ENCODE results near the gene TANK.

Gene TANK

GRCh38 chr2:161232571-161232970 is 72.3 kb downstream of the TANK start:
- no peak for DNase-seq (ENCODE audit: low spot score)

GRCh38 chr2:161233858-161234431 is 73.7 kb downstream of the TANK start:
- no peak for DNase-seq (ENCODE audit: low spot score)

GRCh38 chr2:161234627-161235026 is 74.4 kb downstream of the TANK start:
- DNase-seq (ENCODE audit: low spot score): no peak

- DNase-seq (ENCODE audit: low spot score): no peak
Observed at GRCh38 chr2:161237392-161238264, 77.4 kb downstream of the TANK start.

GRCh38 chr2:161238265-161238559 is 78.0 kb downstream of the TANK start:
- DNase-seq (ENCODE audit: low spot score): no peak

DNA sequence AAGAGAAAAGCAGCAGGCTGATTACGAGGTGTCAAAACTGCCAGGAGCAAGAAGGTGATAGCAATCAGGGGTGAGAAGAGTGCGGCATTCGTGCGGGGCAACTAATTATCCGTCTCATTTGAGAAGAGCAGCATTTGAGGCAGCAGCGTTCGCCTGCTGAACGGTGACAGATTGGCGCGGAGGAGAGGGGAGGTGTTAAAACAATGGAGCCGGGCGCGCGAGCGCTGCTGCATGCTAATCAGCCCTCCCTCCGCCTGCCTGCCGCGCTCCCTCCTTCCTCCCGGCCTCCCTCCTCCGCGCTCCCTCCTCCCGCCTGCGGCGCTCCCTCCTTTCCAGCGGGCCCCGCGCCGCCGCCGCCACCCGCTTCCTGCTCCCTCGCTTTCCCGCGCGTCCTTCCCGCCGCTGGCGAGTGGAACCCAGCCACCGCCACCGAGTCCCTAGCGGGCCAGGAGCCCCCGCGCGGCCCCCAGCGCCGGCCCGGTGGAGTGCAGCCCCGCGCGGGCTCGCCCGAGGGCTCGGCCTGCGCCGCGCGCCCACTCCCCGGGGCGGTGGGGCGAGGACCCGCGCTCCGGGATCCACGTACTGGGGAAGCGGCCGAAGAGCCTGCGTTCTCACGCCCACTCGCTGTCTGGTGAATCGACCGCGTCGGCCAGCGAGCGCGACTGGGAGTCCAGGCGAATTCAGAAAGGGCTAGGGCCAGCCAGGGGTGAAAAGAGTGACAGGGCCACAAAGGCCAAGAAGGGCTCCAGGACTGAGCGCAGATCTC is 78.5 kb downstream of the TANK start:
- DNase-seq (ENCODE audit: low spot score): no peak

DNA sequence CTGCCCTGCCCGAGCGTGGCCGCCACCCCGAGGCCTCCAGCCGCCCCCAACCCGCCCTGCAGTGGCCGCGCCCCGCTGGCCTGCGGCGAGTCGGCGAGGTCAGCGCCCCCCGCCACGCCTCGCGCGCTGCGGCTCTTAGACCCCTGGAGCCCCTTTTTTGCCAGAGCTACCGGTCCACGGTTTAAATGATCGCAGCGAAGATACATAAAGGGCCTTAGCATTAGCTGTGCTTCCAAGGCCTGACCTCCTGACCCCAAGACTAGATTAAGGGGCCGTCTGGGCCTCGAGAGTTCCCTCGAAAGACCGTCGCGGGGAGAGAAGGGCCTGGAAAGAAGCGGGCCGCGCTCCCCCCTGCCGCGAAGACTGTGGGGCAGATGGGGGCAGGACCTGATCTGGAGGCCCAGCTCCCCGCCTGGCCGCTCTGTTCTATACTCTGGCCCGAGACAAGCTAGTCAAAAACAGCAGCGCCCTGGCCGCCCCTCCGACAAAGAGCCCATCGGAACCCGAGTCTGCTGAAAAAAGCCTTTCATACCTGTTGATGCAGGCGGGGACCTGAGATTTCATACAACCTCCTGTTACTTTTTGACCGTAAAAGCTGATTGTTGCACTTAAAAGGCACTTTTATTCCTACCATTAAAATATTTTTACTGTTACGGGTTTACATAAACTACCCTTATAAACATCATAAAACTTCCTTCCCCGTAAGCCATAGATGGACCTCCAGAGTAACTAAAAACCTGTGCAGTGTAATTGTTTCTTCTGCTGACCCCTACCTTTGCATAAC is 79.3 kb downstream of the TANK start:
- no peak for DNase-seq (ENCODE audit: low spot score)

GRCh38 chr2:161241894-161242293 is 81.7 kb downstream of the TANK start:
- DNase-seq (ENCODE audit: low spot score): no peak

GRCh38 chr2:161243312-161243711 is 83.1 kb downstream of the TANK start:
- peak; percentile 5 for DNase-seq (ENCODE audit: low spot score)

- DNase-seq (ENCODE audit: low spot score): peak; percentile 40
Observed at GRCh38 chr2:161243905-161244304, 83.7 kb downstream of the TANK start.

DNA sequence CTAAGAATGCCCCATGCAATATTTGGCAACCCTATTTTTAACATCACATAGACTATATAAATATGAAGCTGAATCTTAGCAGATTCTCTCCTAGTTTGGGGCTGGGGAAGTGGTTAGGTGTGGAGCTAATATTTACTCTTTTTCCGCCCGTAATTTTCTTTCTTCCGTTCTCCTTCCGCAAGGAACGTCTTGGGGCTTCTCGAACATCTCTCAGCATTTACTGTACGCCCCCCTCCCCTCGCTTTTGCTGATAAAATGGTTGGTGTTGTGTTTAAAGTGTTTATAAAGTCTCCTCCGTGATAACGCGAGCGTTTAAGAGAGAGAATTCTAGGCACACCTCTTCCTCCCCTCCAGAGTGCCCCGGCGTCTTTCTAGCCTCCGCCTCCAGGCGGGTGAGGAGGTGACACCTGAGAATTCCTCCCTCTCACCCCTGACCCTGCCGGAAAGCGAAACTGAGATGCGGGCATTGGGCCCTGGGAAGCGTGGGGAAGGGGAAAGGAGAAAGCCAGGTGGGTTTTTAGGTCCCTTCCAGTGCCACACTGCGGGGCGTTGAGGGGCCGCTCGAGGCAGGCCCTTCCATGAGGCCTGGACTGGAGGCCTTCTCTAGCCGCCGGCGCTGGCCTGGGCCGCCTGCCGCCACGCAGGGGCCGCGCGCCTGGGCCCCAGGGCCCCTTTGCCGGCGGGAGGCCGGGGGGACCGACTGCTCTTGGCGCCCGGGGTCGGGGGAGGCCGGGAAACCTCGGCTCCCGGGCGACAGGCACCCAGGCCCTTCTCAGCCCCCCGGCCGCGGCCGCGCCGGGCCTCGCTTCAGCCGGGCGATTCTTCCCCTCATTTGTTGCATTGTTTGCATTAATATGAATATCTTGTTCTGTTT is 84.4 kb downstream of the TANK start:
- DNase-seq (ENCODE audit: low spot score): peak; percentile 86

DNA sequence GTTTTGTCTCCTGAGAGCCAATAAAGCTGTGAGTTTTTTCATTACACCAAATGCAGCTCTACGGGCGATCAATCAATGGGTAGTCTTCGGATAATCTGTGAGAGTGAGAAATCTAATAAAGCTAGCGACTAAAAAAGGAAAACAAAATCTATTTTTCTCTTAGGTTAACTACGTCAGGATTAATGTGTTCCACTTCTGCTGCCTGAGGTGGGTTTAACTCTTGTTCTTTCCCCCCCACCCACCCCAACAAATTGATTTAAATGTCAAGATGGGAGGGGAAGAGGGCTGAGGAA is 85.0 kb downstream of the TANK start:
- DNase-seq (ENCODE audit: low spot score): no peak

DNA sequence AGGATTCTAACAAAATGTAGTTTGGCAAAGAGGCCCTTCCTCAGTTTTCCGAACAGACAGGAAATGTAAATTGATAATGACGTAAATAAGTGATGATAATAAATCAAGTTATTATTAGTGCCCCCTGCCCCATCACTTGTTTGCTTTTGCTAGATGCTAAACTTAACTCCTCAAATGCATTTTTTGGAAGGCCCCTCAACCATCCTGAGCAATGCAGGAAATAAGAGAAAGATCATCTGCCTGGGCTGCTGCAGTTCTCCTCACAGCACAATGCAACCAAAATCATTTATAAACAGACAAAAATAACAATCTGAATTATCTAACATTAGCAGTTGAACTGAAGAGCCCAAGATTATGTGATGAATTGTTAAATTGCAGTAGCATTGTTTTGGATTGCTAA is 85.4 kb downstream of the TANK start:
- peak; percentile 37 for DNase-seq (ENCODE audit: low spot score)

DNA sequence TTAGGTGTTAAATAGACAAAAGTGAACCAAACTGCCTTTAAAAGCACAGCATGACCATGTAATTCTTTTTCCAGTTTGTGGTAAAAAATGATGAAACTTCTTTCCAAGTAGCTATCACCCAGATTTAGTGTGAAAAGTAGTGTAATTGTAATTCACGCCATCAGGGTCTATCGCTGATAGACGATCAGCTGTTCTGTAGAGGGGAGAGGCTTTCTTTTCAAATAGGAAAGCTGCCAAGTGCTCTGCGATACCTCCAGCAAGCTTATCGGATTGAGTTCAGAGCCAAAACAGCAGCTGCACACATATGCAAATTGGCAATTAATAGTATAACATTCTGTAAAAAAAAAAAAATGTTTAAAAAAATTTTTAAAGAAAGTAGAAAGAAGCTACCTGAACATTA is 86.1 kb downstream of the TANK start:
- DNase-seq (ENCODE audit: low spot score): no peak

DNA sequence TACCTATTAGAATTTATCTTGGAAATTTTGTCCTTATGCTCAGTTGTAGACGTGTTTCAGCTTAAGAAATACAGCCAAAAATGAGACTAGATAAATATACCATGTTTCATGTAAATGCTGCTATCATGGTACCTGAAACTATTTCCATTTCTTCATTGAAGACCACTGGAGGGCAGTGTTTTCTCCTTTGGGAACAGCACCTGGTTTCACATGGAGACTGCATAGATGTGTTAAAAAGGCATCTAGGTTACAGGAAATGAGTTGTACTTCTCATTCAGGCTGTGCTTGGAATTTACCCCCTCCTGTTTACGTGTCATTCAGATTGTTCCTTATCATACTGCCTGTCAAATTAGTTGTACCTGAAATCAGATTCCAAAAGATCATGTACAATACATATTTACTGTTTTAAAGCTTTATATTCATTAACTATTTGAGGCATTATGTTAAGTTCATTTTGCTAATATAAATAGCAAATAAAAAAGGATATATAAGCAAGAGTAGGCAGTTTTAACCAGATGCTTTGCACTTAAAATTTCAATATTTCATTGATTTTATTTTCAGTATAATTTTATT is 90.7 kb downstream of the TANK start:
- peak; percentile 85 for DNase-seq (ENCODE audit: low spot score)

DNA sequence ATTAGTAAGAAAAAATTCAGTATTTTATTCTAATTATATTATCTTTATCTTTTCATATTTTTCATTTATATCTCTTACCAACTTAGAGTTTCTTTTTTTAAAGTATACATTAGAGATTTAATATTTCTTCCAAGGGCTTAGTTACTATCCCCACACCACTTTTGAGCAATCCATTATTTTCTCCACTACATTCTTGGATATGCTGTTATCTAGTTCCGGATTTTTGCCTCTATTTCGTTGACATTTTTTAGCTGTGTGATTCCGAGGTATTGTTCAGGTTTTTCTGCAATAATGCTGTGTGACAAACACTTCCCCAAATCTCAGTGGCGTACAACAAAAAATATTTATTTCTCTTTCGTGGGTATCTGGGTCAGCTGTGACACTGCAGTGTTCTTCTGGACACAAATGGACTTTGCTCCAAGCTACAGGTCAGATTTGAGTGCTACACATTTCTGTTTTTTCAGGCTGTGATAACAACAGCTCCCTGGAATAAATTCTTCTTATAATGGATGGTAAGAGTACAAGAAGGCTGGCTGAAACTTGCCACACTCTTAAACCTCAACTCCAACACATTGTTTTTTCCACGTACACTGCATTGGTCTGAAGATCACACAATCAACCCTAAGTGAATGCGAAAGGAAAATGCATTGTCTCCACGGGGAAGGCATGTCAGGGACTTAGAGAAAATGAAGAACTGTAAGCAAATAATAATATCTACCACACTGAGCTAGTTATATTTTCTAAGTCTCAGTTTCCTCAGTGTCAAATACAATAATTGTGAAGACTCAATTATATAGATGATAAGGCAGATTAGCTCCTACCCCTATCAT is 97.1 kb downstream of the TANK start:
- no peak for DNase-seq (ENCODE audit: low spot score)

- no peak for DNase-seq (ENCODE audit: low spot score)
Observed at GRCh38 chr2:161265874-161266273, 105.6 kb downstream of the TANK start.

- no peak for DNase-seq (ENCODE audit: low spot score)
Observed at GRCh38 chr2:161269111-161269510, 108.9 kb downstream of the TANK start.

DNA sequence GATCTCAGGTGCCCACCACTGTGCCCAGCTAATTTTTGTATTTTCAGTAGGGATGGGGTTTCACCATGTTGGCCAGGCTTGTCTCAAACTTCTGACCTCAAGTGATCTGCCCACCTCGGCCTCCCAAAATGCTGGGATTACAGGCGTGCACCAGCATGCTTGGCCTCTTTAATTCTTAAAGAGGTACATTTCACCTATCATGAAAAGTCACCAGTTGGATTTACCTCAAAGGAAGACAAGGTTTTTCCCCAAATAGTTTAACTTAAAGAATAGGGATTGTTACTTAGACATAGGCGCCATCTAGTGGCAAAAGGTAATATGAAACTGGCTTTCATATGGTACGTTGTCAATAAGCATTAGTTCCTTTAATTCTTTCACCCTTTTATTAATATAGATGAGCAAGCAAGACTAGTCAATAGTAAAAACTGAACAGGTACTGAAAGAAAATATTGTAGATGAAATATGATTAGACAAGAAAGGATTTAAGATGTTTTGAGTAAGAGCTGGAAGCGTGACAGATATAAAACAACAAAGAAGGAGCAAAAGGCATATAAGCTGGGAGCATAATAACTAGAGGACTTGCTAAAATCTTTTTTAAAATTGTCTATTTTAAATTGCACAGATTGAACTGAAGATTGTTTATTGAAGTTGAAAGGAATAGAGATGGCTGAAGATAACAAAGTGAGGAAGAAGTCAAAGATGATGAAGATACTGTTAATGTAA is 113.0 kb downstream of the TANK start:
- DNase-seq (ENCODE audit: low spot score): peak; percentile 72

Data from RKO (cell line).